Esophagus muscularis mucosa (tissue), 4 donors: Measurements from ENCODE around the gene PRX.

Source experiments
- CTCF ChIP-seq, 3 experiments: fragments of 200-600 bp in 2 of 3; fragments of 450-650 bp in 1 of 3; sonication (generic) in 2 of 3; IDR thresholded peaks; one replicate each; pipeline ENCODE4 v1.5.1; 2017 to 2019; ENCODE audit warnings: antibody characterized with exemption in 3 of 3, mild to moderate bottlenecking in 2 of 3, moderate library complexity in 1 of 3
- EP300 ChIP-seq: sonication (generic); formaldehyde crosslinking; IDR thresholded peaks from one replicate; pipeline ENCODE4 v1.6.1; 2017; ENCODE audit warnings: antibody characterized with exemption
- POLR2A ChIP-seq: fragments of 450-650 bp; IDR thresholded peaks from one replicate; pipeline ENCODE4 v1.6.1; 2017; ENCODE audit warnings: antibody characterized with exemption, moderate library complexity, mild to moderate bottlenecking, low read depth
- POLR2AphosphoS5 ChIP-seq, 2 donors: sonication (generic); formaldehyde crosslinking; IDR thresholded peaks; one replicate each; pipeline ENCODE4 v1.6.1; 2017; ENCODE audit warnings: antibody characterized with exemption in 2 of 2

GRCh38 chr19:40381321-40381720 lies 31.9 kb downstream of the PRX start:
- no peak for TF ChIP-seq EP300
- TF ChIP-seq CTCF (IDR thresholded peaks at IDR 0.05): no peak
- no peak for TF ChIP-seq POLR2A
- TF ChIP-seq POLR2AphosphoS5 (IDR thresholded peaks at IDR 0.05): no peak
